Lower lobe of right lung (tissue), 2 donors: ENCODE results near the gene IGF1. TPM values are rescaled to one million over a fixed set of nuclear protein-coding genes. Genes with fewer than 3 reads are reported as not detected.

Experiments used
- ATAC-seq, 2 donors: fragments of 200-7000 bp; cut with Tn5 transposase; one replicate each; pipeline ENCODE4 v1.9.1; 2020 to 2022; ENCODE audit warnings: mild to moderate bottlenecking in 2 of 2, moderate library complexity in 2 of 2
- DNase-seq: peaks from one replicate; pipeline ENCODE4 v3.0.0-alpha.2; 2020
- H3K27ac ChIP-seq: fragments of 200-600 bp; one replicate; pipeline ENCODE4 v1.8.0; 2022
- H3K27me3 ChIP-seq: fragments of 200-600 bp; one replicate; pipeline ENCODE4 v1.8.0; 2022; ENCODE audit warnings: low read depth
- H3K36me3 ChIP-seq: fragments of 200-600 bp; one replicate; pipeline ENCODE4 v1.8.0; 2022; ENCODE audit warnings: mild to moderate bottlenecking
- H3K4me1 ChIP-seq: fragments of 200-600 bp; one replicate; pipeline ENCODE4 v1.8.0; 2022
- H3K4me3 ChIP-seq: fragments of 200-600 bp; one replicate; pipeline ENCODE4 v1.8.0; 2022; ENCODE audit warnings: mild to moderate bottlenecking
- H3K9me3 ChIP-seq: fragments of 200-600 bp; one replicate; pipeline ENCODE4 v1.8.0; 2022
- intact Hi-C: fragments of 100-400 bp; cut with DNase I; formaldehyde crosslinking; loops from one replicate; pipeline ENCODE4 v1.11.0; 2022
- total RNA-seq: library from RNA; stranded (reverse); fragmentation: NEBNext Ultra II Directional; extraction: Animal tissue kit (Norgen Biotek cat#: 25700); gene quantifications from one replicate; pipeline ENCODE4 v1.2.1, GENCODE V29; 2021
- TF ChIP-seq, protein P1 (sequence below): fragments of 200-600 bp; IDR thresholded peaks from one replicate; pipeline ENCODE4 v1.8.0; 2022; ENCODE audit warnings: antibody characterized with exemption, mild to moderate bottlenecking
- donor health status: DM: no; HTN: yes; CAD: no; lungs with severe emphysema.

IGF1 gene
- total RNA-seq, 1 donor from 2014 or later: 16.9 TPM

DNA sequence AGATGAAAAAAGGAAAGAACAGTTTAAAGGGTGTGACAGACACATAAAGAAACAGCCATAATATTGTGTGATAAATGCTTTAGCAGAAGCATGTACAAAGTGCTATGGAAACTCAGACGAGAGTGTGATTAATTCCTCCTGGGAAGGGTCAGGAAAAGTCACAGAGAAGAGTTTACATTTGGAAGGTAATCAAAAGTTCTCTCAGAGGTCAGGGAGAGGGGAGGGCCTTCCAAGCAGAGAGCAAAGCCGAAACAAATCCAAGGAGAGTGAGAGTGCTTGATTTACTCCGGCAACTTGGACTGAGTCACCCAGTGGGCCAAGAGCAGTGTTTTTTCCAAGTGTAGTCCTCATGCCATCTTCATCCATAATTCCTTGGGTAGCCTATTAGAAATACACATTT lies 108.3 kb downstream of the IGF1 start:
- no peak overlapping the region for H3K27ac ChIP-seq
- no peaks in the 10 kb centered on the region for H3K36me3 ChIP-seq
- DNase-seq (no peak), ATAC-seq (no peak)
- H3K4me1 ChIP-seq: no peaks in the 10 kb centered on the region
- TF ChIP-seq, protein P1, sequence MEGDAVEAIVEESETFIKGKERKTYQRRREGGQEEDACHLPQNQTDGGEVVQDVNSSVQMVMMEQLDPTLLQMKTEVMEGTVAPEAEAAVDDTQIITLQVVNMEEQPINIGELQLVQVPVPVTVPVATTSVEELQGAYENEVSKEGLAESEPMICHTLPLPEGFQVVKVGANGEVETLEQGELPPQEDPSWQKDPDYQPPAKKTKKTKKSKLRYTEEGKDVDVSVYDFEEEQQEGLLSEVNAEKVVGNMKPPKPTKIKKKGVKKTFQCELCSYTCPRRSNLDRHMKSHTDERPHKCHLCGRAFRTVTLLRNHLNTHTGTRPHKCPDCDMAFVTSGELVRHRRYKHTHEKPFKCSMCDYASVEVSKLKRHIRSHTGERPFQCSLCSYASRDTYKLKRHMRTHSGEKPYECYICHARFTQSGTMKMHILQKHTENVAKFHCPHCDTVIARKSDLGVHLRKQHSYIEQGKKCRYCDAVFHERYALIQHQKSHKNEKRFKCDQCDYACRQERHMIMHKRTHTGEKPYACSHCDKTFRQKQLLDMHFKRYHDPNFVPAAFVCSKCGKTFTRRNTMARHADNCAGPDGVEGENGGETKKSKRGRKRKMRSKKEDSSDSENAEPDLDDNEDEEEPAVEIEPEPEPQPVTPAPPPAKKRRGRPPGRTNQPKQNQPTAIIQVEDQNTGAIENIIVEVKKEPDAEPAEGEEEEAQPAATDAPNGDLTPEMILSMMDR: no peak
- no peaks in the 10 kb centered on the region for H3K9me3 ChIP-seq
- no peaks in the 10 kb centered on the region for H3K27me3 ChIP-seq
- intact Hi-C loops: no loop called here
- H3K4me3 ChIP-seq: no peak overlapping the region

- H3K27ac ChIP-seq: no peak overlapping the region
- TF ChIP-seq, protein P1: no peak
- no peaks in the 10 kb centered on the region for H3K4me1 ChIP-seq
- intact Hi-C loops: no loop called here
- no peak overlapping the region for H3K4me3 ChIP-seq
- no peaks in the 10 kb centered on the region for H3K27me3 ChIP-seq
- no peaks in the 10 kb centered on the region for H3K9me3 ChIP-seq
- no peak for DNase-seq
- no peaks in the 10 kb centered on the region for H3K36me3 ChIP-seq
- no peak for ATAC-seq
These were observed 109.2 kb downstream of the IGF1 start for GRCh38 chr12:102371165-102371564.

DNA sequence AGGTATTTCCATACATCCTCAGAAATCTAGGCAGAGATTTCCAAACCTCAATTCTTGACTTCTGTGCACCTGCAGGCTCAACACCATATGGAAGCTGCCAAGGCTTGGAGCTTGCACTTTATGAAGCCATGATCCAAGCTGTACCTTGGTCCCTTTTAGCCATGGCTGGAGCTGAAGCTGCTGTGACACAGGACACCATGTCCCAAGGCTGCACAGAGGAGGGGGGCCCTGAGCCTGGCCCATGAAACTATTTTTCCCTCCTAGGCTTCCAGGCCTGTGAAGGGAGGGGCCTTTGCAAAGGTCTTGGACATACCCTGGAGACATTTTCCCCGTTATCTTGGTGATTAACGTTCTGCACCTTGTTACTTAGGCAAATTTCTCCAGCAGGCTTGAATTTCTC lies 110.5 kb downstream of the IGF1 start:
- no peak overlapping the region for H3K4me3 ChIP-seq
- TF ChIP-seq, protein P1: no peak
- intact Hi-C loops: no loop called here
- no peak for ATAC-seq
- no peaks in the 10 kb centered on the region for H3K9me3 ChIP-seq
- H3K27me3 ChIP-seq: no peaks in the 10 kb centered on the region
- H3K36me3 ChIP-seq: no peaks in the 10 kb centered on the region
- no peaks in the 10 kb centered on the region for H3K4me1 ChIP-seq
- no peak for DNase-seq
- H3K27ac ChIP-seq: no peak overlapping the region

DNA sequence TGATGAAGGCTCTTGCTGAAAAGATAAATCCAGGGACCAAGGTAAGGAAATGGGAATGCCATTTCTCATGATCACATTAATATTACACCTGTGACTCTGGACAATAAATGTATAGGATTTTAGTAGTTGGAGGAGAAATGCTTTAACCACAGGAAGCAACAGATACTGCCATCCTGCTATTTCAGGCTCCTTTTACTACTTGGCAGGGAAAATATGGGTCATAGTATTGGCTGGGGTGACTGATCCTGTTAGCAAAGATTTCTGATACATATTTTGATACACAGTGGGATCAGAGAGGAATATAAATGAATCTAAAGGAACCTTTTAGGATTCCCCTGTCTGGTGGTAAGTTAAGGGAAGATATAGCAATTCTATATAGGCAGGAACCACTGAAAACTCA lies 115.0 kb downstream of the IGF1 start:
- Histone ChIP-seq H3K36me3 (no peaks in the 10 kb centered on the region), H3K27me3 (no peaks in the 10 kb centered on the region), H3K27ac (no peak overlapping the region), H3K9me3 (no peaks in the 10 kb centered on the region), H3K4me1 (no peaks in the 10 kb centered on the region), H3K4me3 (no peak overlapping the region)
- TF ChIP-seq, protein P1: no peak
- DNase-seq (no peak), ATAC-seq (no peak)
- intact Hi-C loops: no loop called here

- no peaks in the 10 kb centered on the region for H3K36me3 ChIP-seq
- intact Hi-C loops: no loop called here
These were observed 115.7 kb downstream of the IGF1 start for GRCh38 chr12:102364709-102365108.

More at GRCh38 chr12:102364709-102365108, 115.7 kb downstream of the IGF1 start:
- Histone ChIP-seq H3K27ac (no peak overlapping the region), H3K27me3 (no peaks in the 10 kb centered on the region), H3K9me3 (no peaks in the 10 kb centered on the region), H3K4me1 (no peaks in the 10 kb centered on the region), H3K4me3 (no peak overlapping the region)
- DNase-seq (no peak), ATAC-seq (no peak)
- TF ChIP-seq, protein P1: no peak
